Right ventricle myocardium superior (tissue), 1 donor: Measurements from ENCODE around the gene PAEP. TPM values are rescaled to one million over a fixed set of nuclear protein-coding genes. Genes with fewer than 3 reads are reported as not detected.
"Not testable (repeated sequence)": the region's sequence is repeated elsewhere in the genome, so short reads cannot be mapped to it uniquely, and the experiment has no call there.

Experiments used
- ATAC-seq: fragments of 200-7000 bp; cut with Tn5 transposase; one replicate; pipeline ENCODE4 v1.9.1; 2020; ENCODE audit warnings: mild to moderate bottlenecking; ENCODE audit not compliant: poor library complexity
- DNase-seq: peaks from one replicate; pipeline ENCODE4 v3.0.0-alpha.2; 2020
- intact Hi-C: fragments of 100-400 bp; cut with DNase I; formaldehyde crosslinking; loops from one replicate; pipeline ENCODE4 v1.11.2; 2022
- total RNA-seq: library from RNA; stranded (reverse); fragmentation: NEBNext Ultra II Directional; extraction: Animal tissue kit (Norgen Biotek cat#: 25700); gene quantifications from one replicate; pipeline ENCODE4 v1.2.1, GENCODE V29; 2021
- donor health status: DM: no; HTN: yes; CAD: no; lungs with severe emphysema.

Gene PAEP
- total RNA-seq, 1 donor from 2014 or later: not detected

GRCh38 chr9:135524130-135524861, 37.3 kb upstream of the PAEP start:
- intact Hi-C loops: no loop called here
- no peak for DNase-seq

GRCh38 chr9:135525241-135526088, 36.1 kb upstream of the PAEP start:
- no peak for DNase-seq
- intact Hi-C loops: no loop called here
- no peak for ATAC-seq

More at GRCh38 chr9:135524130-135524861, 37.3 kb upstream of the PAEP start:
- ATAC-seq: no peak

- ATAC-seq: no peak
- DNase-seq: no peak
- intact Hi-C loops: no loop called here
Observed at GRCh38 chr9:135526089-135526729, 35.3 kb upstream of the PAEP start.

GRCh38 chr9:135526730-135527571, 34.6 kb upstream of the PAEP start:
- ATAC-seq: no peak
- intact Hi-C loops: no loop called here
- no peak for DNase-seq

GRCh38 chr9:135528842-135529435, 32.6 kb upstream of the PAEP start:
- DNase-seq, ATAC-seq, intact Hi-C loops: not testable (repeated sequence)

GRCh38 chr9:135530146-135530545, 31.4 kb upstream of the PAEP start:
- ATAC-seq (no peak), DNase-seq (no peak)
- intact Hi-C loops: no loop called here

- no peak for DNase-seq
- intact Hi-C loops: no loop called here
- no peak for ATAC-seq
Observed at GRCh38 chr9:135531096-135531495, 30.5 kb upstream of the PAEP start.

- DNase-seq: no peak
- intact Hi-C loops: no loop called here
- ATAC-seq: no peak
Observed at GRCh38 chr9:135533113-135533512, 28.4 kb upstream of the PAEP start.

GRCh38 chr9:135533674-135534073, 27.9 kb upstream of the PAEP start:
- intact Hi-C loops: no loop called here
- DNase-seq (no peak), ATAC-seq (no peak)

GRCh38 chr9:135534192-135534711, 27.3 kb upstream of the PAEP start:
- DNase-seq, intact Hi-C loops, ATAC-seq: not testable (repeated sequence)

GRCh38 chr9:135534826-135535225, 26.7 kb upstream of the PAEP start:
- DNase-seq, intact Hi-C loops, ATAC-seq: not testable (repeated sequence)

- DNase-seq, ATAC-seq, intact Hi-C loops: not testable (repeated sequence)
Observed at GRCh38 chr9:135535631-135536030, 25.9 kb upstream of the PAEP start.

- no peak for DNase-seq
- intact Hi-C loops: no loop called here
- ATAC-seq: no peak
Observed at GRCh38 chr9:135536216-135536615, 25.3 kb upstream of the PAEP start.

GRCh38 chr9:135543262-135543894, 18.2 kb upstream of the PAEP start:
- ATAC-seq, intact Hi-C loops, DNase-seq: not testable (repeated sequence)

- intact Hi-C loops: no loop called here
- ATAC-seq (no peak), DNase-seq (no peak)
Observed at GRCh38 chr9:135544981-135545635, 16.4 kb upstream of the PAEP start.

- DNase-seq, ATAC-seq, intact Hi-C loops: not testable (repeated sequence)
Observed at GRCh38 chr9:135545646-135546176, 15.8 kb upstream of the PAEP start, which contains the start of gene OBP2A. Gene OBP2A (plus strand): TSS chr9:135546126. CDS start chr9:135546181, 55 bp downstream.
